ENCODE measurements around the gene HP1BP3.

HP1BP3 gene

DNA sequence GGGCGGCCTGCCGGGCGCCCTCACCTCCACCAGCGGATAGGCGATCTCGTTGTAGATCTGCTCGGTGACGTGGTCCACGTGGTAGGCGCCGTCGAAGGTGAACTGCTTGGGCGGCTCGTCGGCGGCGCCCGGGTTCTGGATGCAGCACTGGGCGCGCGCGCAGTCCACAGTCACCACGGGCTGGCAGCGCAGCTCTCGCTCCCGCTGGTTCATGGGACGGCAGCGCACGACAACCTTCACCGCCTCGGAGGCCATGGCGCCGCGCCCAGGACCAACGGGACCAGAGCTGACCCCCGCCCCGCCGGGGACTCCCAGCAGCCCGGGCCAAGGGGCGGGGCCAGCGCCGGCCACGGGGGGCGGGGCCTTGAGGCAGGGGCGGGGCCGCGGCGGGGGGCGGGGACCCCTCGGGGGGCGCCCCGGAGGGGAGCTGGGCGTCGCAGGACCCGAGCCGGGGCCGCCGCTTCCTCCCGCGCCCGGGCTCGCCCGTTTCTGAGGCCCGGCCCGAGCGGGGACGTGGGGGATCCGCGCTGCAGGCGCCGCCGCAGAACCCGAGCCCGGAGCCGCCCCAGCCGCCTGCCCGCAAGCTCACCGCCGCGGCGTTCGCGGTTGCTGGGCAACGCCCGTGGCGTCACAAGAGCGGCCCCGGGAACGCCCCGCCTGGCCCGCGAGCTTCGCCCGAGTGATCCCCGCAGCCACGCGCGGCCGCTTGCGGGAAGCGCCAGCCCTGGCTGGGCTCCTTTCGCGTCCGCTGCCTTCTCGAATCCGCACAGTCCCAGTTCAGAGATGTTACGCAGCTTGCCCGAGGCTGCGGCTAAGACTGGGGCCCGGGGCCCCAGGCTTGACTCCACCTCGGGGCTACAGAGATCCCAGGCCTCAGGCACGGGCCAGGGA lies 69.4 kb downstream of the HP1BP3 start, which contains the start of gene KIF17:
Gene KIF17 (minus strand): TSS at position 556 of the 891 bp plus-strand sequence. CDS start 301 bp downstream, at position 255.
- TF ChIP-seq, protein P1, sequence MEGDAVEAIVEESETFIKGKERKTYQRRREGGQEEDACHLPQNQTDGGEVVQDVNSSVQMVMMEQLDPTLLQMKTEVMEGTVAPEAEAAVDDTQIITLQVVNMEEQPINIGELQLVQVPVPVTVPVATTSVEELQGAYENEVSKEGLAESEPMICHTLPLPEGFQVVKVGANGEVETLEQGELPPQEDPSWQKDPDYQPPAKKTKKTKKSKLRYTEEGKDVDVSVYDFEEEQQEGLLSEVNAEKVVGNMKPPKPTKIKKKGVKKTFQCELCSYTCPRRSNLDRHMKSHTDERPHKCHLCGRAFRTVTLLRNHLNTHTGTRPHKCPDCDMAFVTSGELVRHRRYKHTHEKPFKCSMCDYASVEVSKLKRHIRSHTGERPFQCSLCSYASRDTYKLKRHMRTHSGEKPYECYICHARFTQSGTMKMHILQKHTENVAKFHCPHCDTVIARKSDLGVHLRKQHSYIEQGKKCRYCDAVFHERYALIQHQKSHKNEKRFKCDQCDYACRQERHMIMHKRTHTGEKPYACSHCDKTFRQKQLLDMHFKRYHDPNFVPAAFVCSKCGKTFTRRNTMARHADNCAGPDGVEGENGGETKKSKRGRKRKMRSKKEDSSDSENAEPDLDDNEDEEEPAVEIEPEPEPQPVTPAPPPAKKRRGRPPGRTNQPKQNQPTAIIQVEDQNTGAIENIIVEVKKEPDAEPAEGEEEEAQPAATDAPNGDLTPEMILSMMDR (IDR thresholded peaks at IDR 0.05; ENCODE audit: low read depth, low read length): no peak
- DNase-seq: peak; percentile 76
- no peaks in the 10 kb centered on the region for H3K9me3 ChIP-seq
- no peaks in the 10 kb centered on the region for H3K4me1 ChIP-seq
- H3K27me3 ChIP-seq: no peaks in the 10 kb centered on the region
- peak within 1 kb of the TSS; percentile 24 for H3K4me3 ChIP-seq (ENCODE audit: low read depth, low read length)
- no peaks in the 10 kb centered on the region for H3K36me3 ChIP-seq

DNA sequence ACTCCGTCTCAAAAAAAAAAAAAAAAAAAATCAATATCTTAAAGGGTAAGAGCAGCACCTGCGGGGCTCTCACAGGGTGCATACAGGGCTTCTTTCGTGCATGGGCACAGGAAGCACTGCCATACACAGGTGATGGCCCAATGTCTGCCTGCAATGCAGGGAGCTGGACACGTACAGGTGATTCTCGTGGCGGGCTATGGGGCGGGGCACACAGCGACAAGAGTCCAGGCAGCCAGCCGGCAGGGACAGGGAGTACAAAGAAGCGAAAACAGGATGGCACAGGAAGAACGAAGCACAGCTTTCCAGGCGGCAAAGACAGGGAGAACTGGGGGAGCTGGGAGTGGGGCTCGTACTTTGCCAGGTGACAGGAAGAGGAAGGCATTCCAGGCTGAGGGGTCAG lies 70.9 kb downstream of the HP1BP3 start:
- DNase-seq: no peak
- Histone ChIP-seq H3K36me3 (no peaks in the 10 kb centered on the region), H3K9me3 (no peaks in the 10 kb centered on the region), H3K4me1 (no peaks in the 10 kb centered on the region), H3K4me3 (ENCODE audit: low read depth, low read length) (no peak overlapping the region), H3K27me3 (no peaks in the 10 kb centered on the region)
- TF ChIP-seq, protein P1 (IDR thresholded peaks at IDR 0.05; ENCODE audit: low read depth, low read length): no peak

DNA sequence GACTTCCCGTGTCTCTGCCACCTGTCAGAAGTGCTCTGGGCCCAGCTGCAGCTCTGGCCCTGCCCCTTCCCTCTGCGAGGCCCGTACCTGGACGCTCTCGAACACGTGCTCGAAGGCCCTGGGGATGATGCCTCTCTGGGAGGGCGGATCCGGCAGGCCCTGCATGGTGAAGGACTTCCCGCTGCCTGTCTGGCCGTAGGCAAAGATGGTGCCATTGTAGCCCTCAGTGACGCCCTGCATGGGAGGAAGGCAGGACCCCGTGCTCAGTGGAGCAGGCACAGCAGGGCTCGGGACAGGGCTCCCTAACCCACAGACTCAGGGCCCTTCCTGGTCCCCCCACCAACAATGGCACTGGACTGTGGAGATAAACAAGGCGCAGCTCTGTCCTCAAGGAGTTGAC lies 71.7 kb downstream of the HP1BP3 start:
- H3K4me3 ChIP-seq (ENCODE audit: low read depth, low read length): no peak overlapping the region
- H3K9me3 ChIP-seq: no peaks in the 10 kb centered on the region
- TF ChIP-seq, protein P1 (IDR thresholded peaks at IDR 0.05; ENCODE audit: low read depth, low read length): no peak
- no peaks in the 10 kb centered on the region for H3K36me3 ChIP-seq
- H3K4me1 ChIP-seq: no peaks in the 10 kb centered on the region
- no peaks in the 10 kb centered on the region for H3K27me3 ChIP-seq
- DNase-seq: no peak

DNA sequence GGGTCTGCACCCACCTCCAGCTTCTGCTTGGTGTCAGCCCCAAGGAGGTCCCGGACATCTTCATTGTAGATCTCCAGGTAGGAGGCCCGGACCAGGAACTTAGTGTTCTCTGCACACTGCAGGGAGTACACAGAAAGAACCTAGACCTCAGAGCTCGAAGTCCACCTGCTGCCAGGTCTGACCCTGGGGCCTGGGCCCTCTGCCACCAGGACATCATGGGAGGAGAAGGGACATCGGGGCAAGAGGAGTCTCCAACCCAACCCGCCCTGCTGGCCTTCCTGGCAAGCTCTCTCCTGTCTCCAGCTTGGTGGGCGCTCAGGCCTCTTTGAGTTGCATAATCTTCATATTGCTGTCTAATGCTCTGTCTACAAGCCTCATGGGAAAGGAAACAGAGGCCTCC lies 73.7 kb downstream of the HP1BP3 start:
- Histone ChIP-seq H3K9me3 (no peaks in the 10 kb centered on the region), H3K36me3 (no peaks in the 10 kb centered on the region), H3K4me1 (no peaks in the 10 kb centered on the region), H3K27me3 (no peaks in the 10 kb centered on the region), H3K4me3 (ENCODE audit: low read depth, low read length) (no peak overlapping the region)
- TF ChIP-seq, protein P1 (IDR thresholded peaks at IDR 0.05; ENCODE audit: low read depth, low read length): no peak
- DNase-seq: no peak

DNA sequence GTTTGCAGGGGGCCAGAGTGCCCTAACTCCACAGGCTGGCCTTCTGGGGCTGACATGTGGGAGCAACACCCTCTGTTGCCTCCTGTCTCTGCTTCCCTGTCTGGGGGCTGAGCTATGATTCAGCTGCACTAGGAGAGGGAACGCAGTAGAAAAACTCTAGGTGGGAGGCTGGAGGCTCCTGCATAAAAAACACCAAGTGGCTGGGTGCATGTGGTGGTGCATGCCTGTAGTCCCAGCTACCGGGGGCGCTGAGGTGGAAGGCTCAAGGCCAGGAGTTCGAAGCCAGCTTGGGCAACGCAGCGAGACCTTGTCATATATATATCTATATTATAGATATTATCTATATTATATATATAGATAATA lies 74.9 kb downstream of the HP1BP3 start:
- TF ChIP-seq, protein P1 (IDR thresholded peaks at IDR 0.05; ENCODE audit: low read depth, low read length): no peak
- no peak for DNase-seq
- Histone ChIP-seq H3K27me3 (no peaks in the 10 kb centered on the region), H3K4me1 (no peaks in the 10 kb centered on the region), H3K9me3 (no peaks in the 10 kb centered on the region), H3K4me3 (ENCODE audit: low read depth, low read length) (no peak overlapping the region), H3K36me3 (no peaks in the 10 kb centered on the region)

Measured in BE2C (cell line).